Measurements from ENCODE around the gene ARHGAP22. TPM values are rescaled to one million over a fixed set of nuclear protein-coding genes. Genes with fewer than 3 reads are reported as not detected.

The ARHGAP22 gene
- total and polyA plus RNA-seq, 11 donors = 1.1 to 9.5 (median 2.8) TPM

GRCh38 chr10:48490571-48490940 lies 114.3 kb downstream of the ARHGAP22 start:
- Histone ChIP-seq H3K4me3 (no peak overlapping the region), H3K9me3 (peaks cover 0 to 11% (median 0%) of the 10 kb centered on the region in 12 donors), H3K36me3 (no peaks in the 10 kb centered on the region), H3K4me1 (peaks cover 0 to 5% (median 0%) of the 10 kb centered on the region in 12 donors), H3K27me3 (no peaks in the 10 kb centered on the region), H3K27ac (no peak overlapping the region)
- intact Hi-C loops (cut with DNase I) = loop anchor here in 1 of 10 donors (10.0 kb wide), 1 partner anchor 46 kb away; no protein-coding TSS in a partner anchor
- TF ChIP-seq CTCF (IDR thresholded peaks at IDR 0.05) = no peak
- no peak for TF ChIP-seq POLR2A (IDR thresholded peaks at IDR 0.05)
- WGBS, 4 donors = 92 to 95% (median 93%) methylated on average over 7 of the region's 7 CpGs
- ATAC-seq (no peak), DNase-seq (peak in 1 of 5 donors; percentile 12)

DNA sequence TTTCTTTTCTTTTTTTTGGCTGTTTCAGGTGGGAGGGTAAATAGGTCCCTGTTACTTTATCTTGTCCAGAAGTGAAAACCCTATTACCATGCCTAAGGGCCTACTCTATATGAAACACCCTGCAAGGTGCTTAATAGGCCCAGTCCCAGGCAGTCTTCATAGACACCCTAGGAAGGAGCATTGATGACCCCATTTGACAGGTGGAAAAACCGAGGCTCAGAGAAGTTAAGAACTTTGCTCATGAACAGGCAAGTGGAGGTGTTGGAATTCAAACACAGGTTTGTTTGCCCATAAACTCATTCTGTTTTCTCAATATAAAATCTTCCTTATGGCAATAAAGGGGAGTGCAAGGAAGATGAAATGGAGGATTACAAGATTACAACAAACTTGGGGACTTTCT lies 115.8 kb downstream of the ARHGAP22 start:
- no peaks in the 10 kb centered on the region for H3K36me3 ChIP-seq
- H3K27me3 ChIP-seq = no peaks in the 10 kb centered on the region
- peaks cover 0 to 5% (median 0%) of the 10 kb centered on the region in 12 donors for H3K4me1 ChIP-seq
- intact Hi-C loops (cut with DNase I) = no loop called here
- ATAC-seq = no peak
- no peak for DNase-seq
- no peak overlapping the region for H3K27ac ChIP-seq
- H3K9me3 ChIP-seq = peaks cover 0 to 11% (median 0%) of the 10 kb centered on the region in 12 donors
- 94 to 96% (median 95%) methylated on average over 1 of the region's 1 CpG for WGBS, 4 donors
- H3K4me3 ChIP-seq = no peak overlapping the region
- TF ChIP-seq POLR2A (IDR thresholded peaks at IDR 0.05) (no peak), CTCF (IDR thresholded peaks at IDR 0.05) (no peak)

- intact Hi-C loops (cut with DNase I) = no loop called here
- TF ChIP-seq CTCF (IDR thresholded peaks at IDR 0.05) = no peak
- TF ChIP-seq POLR2A (IDR thresholded peaks at IDR 0.05) = no peak
- H3K9me3 ChIP-seq = peaks cover 0 to 11% (median 0%) of the 10 kb centered on the region in 12 donors
- H3K4me1 ChIP-seq = no peaks in the 10 kb centered on the region
- H3K27ac ChIP-seq = no peak overlapping the region
- no peak for DNase-seq
- WGBS, 4 donors = 79 to 100% (median 93%) methylated on average over 1 of the region's 1 CpG
- H3K36me3 ChIP-seq = no peaks in the 10 kb centered on the region
- no peak overlapping the region for H3K4me3 ChIP-seq
- H3K27me3 ChIP-seq = no peaks in the 10 kb centered on the region
- no peak for ATAC-seq
Measured at GRCh38 chr10:48487244-48487643, 117.6 kb downstream of the ARHGAP22 start.

- H3K27me3 ChIP-seq = no peaks in the 10 kb centered on the region
- no peak for ATAC-seq
- H3K4me1 ChIP-seq = peaks cover 0 to 4% (median 0%) of the 10 kb centered on the region in 12 donors
- DNase-seq = no peak
- H3K27ac ChIP-seq = no peak overlapping the region
- TF ChIP-seq POLR2A (IDR thresholded peaks at IDR 0.05) = no peak
- no peak for TF ChIP-seq CTCF (IDR thresholded peaks at IDR 0.05)
- H3K9me3 ChIP-seq = peaks cover 0 to 11% (median 0%) of the 10 kb centered on the region in 12 donors
- no peaks in the 10 kb centered on the region for H3K36me3 ChIP-seq
- intact Hi-C loops (cut with DNase I) = no loop called here
- H3K4me3 ChIP-seq = no peak overlapping the region
Measured at GRCh38 chr10:48485711-48486110, 119.2 kb downstream of the ARHGAP22 start.

Data from heart left ventricle (tissue), 16 donors.